Measurements from ENCODE around the gene ILF2. TPM values are rescaled to one million over a fixed set of nuclear protein-coding genes. Genes with fewer than 3 reads are reported as not detected.

The ILF2 gene
- polyA plus RNA-seq, 2 of the 4 experiments (the other 2 are of a cell fraction), result 249 to 285 TPM

- ChIA-PET POLR2A (interaction anchor here (0.9 kb wide), 1 partner anchor 8 kb away, joined by 5 read pairs; the partner anchor contains the start of gene S100A13), CTCF (interaction anchor here (0.6 to 18.3 kb wide), 7 partner anchors 9 to 124 kb away, joined by 3 to 253 read pairs (median 4); partner anchors contain the start of genes S100A1, S100A13 and S100A6)
- DNase-seq (ENCODE audit: low read depth in 1 of 2, low spot score in 1 of 2) (no peak), ATAC-seq (no peak), FAIRE-seq (no peak)
- Histone ChIP-seq H3K4me2 (no peak overlapping the region), H3K9me3 (no peaks in the 10 kb centered on the region), H3K4me3 (no peak overlapping the region), H3K4me1 (peaks cover 15% of the 10 kb centered on the region), H3K27ac (no peak overlapping the region)
- TF ChIP-seq CEBPB (IDR thresholded peaks at IDR 0.05), result no peak
- TF ChIP-seq, protein P1, sequence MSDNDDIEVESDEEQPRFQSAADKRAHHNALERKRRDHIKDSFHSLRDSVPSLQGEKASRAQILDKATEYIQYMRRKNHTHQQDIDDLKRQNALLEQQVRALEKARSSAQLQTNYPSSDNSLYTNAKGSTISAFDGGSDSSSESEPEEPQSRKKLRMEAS (IDR thresholded peaks at IDR 0.05), result no peak
- no peak for TF ChIP-seq TFCP2L1 (CRISPR knock-in tag; IDR thresholded peaks at IDR 0.05)
- TF ChIP-seq JUN (IDR thresholded peaks at IDR 0.05), result no peak
- TF ChIP-seq SMC3 (IDR thresholded peaks at IDR 0.05), result no peak
- no peak for TF ChIP-seq NR3C1 (IDR thresholded peaks at IDR 0.05)
- no peak for TF ChIP-seq ZNF302 (CRISPR knock-in tag; IDR thresholded peaks at IDR 0.05)
- no peak for TF ChIP-seq KDM5A (IDR thresholded peaks at IDR 0.05)
- TF ChIP-seq ZFP36 (IDR thresholded peaks at IDR 0.05; ENCODE audit: borderline replicate concordance, partially characterized antibody), result no peak
- WGBS (ENCODE audit: missing lambda C conversion rate), result 97% methylated on average over 6 of the region's 6 CpGs
These were observed 51.6 kb downstream of the ILF2 start for GRCh38 chr1:153619171-153619570.

DNA sequence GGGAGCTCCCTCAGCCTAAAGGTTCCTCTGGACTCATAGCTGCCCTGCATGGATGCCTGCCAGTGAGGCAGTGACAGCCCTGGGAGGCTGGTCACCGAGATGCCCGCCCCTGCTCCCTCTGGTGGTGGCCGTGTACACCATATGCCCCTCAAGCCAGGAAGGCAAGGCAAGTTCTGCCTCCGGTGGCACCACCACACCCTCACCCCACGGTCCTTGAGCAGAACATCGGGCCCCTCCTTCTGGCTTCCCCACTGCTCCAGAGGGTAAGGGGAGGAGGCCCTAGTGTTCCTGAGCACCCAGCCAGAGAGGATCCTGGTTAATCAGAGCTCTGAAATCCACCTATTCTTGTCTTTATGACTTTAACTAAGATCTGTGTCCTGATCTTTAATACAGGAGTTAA, 53.1 kb downstream of the ILF2 start:
- POLR2A ChIA-PET, result interaction anchor here (2.8 kb wide), 1 partner anchor 10 kb away, joined by 13 read pairs; the partner anchor contains the start of genes S100A1 and S100A13
- DNase-seq (ENCODE audit: low read depth in 1 of 2, low spot score in 1 of 2) (no peak), ATAC-seq (no peak), FAIRE-seq (no peak)
- no peak overlapping the region for H3K27ac ChIP-seq
- no peak overlapping the region for H3K4me3 ChIP-seq
- no peak overlapping the region for H3K4me2 ChIP-seq
- TF ChIP-seq ZFP36 (IDR thresholded peaks at IDR 0.05; ENCODE audit: borderline replicate concordance, partially characterized antibody) (no peak), JUN (IDR thresholded peaks at IDR 0.05) (no peak), MAFK (IDR thresholded peaks at IDR 0.05; ENCODE audit: partially characterized antibody) (no peak), TP53 (CRISPR knock-in tag; IDR thresholded peaks at IDR 0.05) (no peak), SMC3 (IDR thresholded peaks at IDR 0.05) (no peak), EP300 (IDR thresholded peaks at IDR 0.05) (no peak), TFCP2L1 (CRISPR knock-in tag; IDR thresholded peaks at IDR 0.05) (no peak), CBX2 (IDR thresholded peaks at IDR 0.05; ENCODE audit: borderline replicate concordance, low read depth) (no peak), EHMT2 (IDR thresholded peaks at IDR 0.05; ENCODE audit: low read depth) (no peak), CTCF (IDR thresholded peaks at IDR 0.05) (no peak), HOXB5 (CRISPR knock-in tag; IDR thresholded peaks at IDR 0.05) (no peak), MAZ (IDR thresholded peaks at IDR 0.05; ENCODE audit: borderline replicate concordance, low read depth, low read length) (no peak), PHF8 (IDR thresholded peaks at IDR 0.05; ENCODE audit: borderline replicate concordance, low read depth) (no peak), HOXA7 (CRISPR knock-in tag; IDR thresholded peaks at IDR 0.05) (no peak), POLR2AphosphoS2 (conservative IDR thresholded peaks at IDR 0.05; ENCODE audit: low read length) (no peak), FOSL2 (IDR thresholded peaks at IDR 0.05) (no peak), FOSL2 (CRISPR knock-in tag; IDR thresholded peaks at IDR 0.05) (no peak), ZSCAN20 (CRISPR knock-in tag; IDR thresholded peaks at IDR 0.05) (no peak), CEBPB (IDR thresholded peaks at IDR 0.05) (no peak)
- TF ChIP-seq, protein P2, sequence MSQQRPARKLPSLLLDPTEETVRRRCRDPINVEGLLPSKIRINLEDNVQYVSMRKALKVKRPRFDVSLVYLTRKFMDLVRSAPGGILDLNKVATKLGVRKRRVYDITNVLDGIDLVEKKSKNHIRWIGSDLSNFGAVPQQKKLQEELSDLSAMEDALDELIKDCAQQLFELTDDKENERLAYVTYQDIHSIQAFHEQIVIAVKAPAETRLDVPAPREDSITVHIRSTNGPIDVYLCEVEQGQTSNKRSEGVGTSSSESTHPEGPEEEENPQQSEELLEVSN (IDR thresholded peaks at IDR 0.05; ENCODE audit: borderline replicate concordance, low read depth), result no peak
- CTCF ChIA-PET, result interaction anchor here (1.1 to 18.3 kb wide), 4 partner anchors 10 to 82 kb away, joined by 3 to 253 read pairs (median 61); partner anchors contain the start of genes S100A1, S100A13 and S100A6
- H3K4me1 ChIP-seq, result peaks cover 27% of the 10 kb centered on the region
- no peaks in the 10 kb centered on the region for H3K9me3 ChIP-seq
- WGBS (ENCODE audit: missing lambda C conversion rate), result 77% methylated on average over 6 of the region's 6 CpGs
